Nephron (organoid): Measurements from ENCODE around the gene GSTT2.

ENCODE experiments used
- H3K27ac Mint-ChIP-seq, 3 experiments: 2 replicates each; pipeline ENCODE4 v1.8.0; 2020; ENCODE audit warnings: mixed read lengths in 3 of 3, mild to moderate bottlenecking in 2 of 3, moderate library complexity in 1 of 3
- H3K27me3 Mint-ChIP-seq: 2 replicates; pipeline ENCODE4 v1.8.0; 2021; ENCODE audit warnings: low read depth, mild to moderate bottlenecking, moderate library complexity, mixed read lengths
- H3K36me3 Mint-ChIP-seq: 2 replicates; pipeline ENCODE4 v1.8.0; 2020; ENCODE audit warnings: low read depth, mixed read lengths
- H3K4me1 Mint-ChIP-seq: 2 replicates; pipeline ENCODE4 v1.8.0; 2020; ENCODE audit warnings: mixed read lengths
- H3K4me3 Mint-ChIP-seq, 3 experiments: 2 replicates each; pipeline ENCODE4 v1.8.0; 2020; ENCODE audit warnings: mild to moderate bottlenecking in 3 of 3, mixed read lengths in 3 of 3, moderate library complexity in 2 of 3
- H3K9me3 Mint-ChIP-seq: 2 replicates; pipeline ENCODE4 v1.8.0; 2020; ENCODE audit warnings: mixed read lengths
- CTCF ChIP-seq, 3 experiments: fragments of 200-600 bp; sonication (generic); IDR thresholded peaks; one replicate each; pipeline ENCODE4 v1.5.0; 2021; ENCODE audit warnings: antibody characterized with exemption in 3 of 3; ENCODE audit not compliant: unreplicated experiment in 3 of 3

GSTT2 gene

GRCh38 chr22:24010018-24010391, 30.1 kb downstream of the GSTT2 start:
- no peaks in the 10 kb centered on the region for H3K36me3 Mint-ChIP-seq

GRCh38 chr22:24011735-24012068, 31.8 kb downstream of the GSTT2 start:
- H3K4me1 Mint-ChIP-seq: peaks cover 10% of the 10 kb centered on the region
- no peaks in the 10 kb centered on the region for H3K27me3 Mint-ChIP-seq
- peak overlapping the region; percentile 61 to 95 (median 65) for H3K27ac Mint-ChIP-seq
- H3K9me3 Mint-ChIP-seq: no peaks in the 10 kb centered on the region
- peaks cover 8% of the 10 kb centered on the region for H3K36me3 Mint-ChIP-seq
- peak overlapping the region; percentile 96 to 99 (median 98) for H3K4me3 Mint-ChIP-seq
- no peak for TF ChIP-seq CTCF (IDR thresholded peaks at IDR 0.05; ENCODE audit: unreplicated experiment in 3 of 3)

More at GRCh38 chr22:24010018-24010391, 30.1 kb downstream of the GSTT2 start:
- Mint-ChIP-seq H3K9me3 (no peaks in the 10 kb centered on the region), H3K4me1 (peaks cover 10% of the 10 kb centered on the region), H3K4me3 (peak overlapping the region; percentile 45 to 76 (median 75)), H3K27ac (no peak overlapping the region), H3K27me3 (no peaks in the 10 kb centered on the region)
- TF ChIP-seq CTCF (IDR thresholded peaks at IDR 0.05; ENCODE audit: unreplicated experiment in 3 of 3): no peak

GRCh38 chr22:24016156-24016555, 36.2 kb downstream of the GSTT2 start:
- H3K4me1 Mint-ChIP-seq: peaks cover 10% of the 10 kb centered on the region
- no peak overlapping the region for H3K27ac Mint-ChIP-seq
- H3K9me3 Mint-ChIP-seq: peaks cover 3% of the 10 kb centered on the region
- H3K36me3 Mint-ChIP-seq: peaks cover 22% of the 10 kb centered on the region
- no peak overlapping the region for H3K4me3 Mint-ChIP-seq
- H3K27me3 Mint-ChIP-seq: no peaks in the 10 kb centered on the region
- TF ChIP-seq CTCF (IDR thresholded peaks at IDR 0.05; ENCODE audit: unreplicated experiment in 3 of 3): no peak

GRCh38 chr22:24021304-24021703, 41.4 kb downstream of the GSTT2 start:
- no peak for TF ChIP-seq CTCF (IDR thresholded peaks at IDR 0.05; ENCODE audit: unreplicated experiment in 3 of 3)
- no peak overlapping the region for H3K27ac Mint-ChIP-seq
- peaks cover 51% of the 10 kb centered on the region for H3K36me3 Mint-ChIP-seq
- H3K9me3 Mint-ChIP-seq: peaks cover 22% of the 10 kb centered on the region
- no peaks in the 10 kb centered on the region for H3K27me3 Mint-ChIP-seq
- H3K4me1 Mint-ChIP-seq: no peaks in the 10 kb centered on the region
- H3K4me3 Mint-ChIP-seq: no peak overlapping the region

- Mint-ChIP-seq H3K36me3 (peaks cover 46% of the 10 kb centered on the region), H3K9me3 (peaks cover 22% of the 10 kb centered on the region), H3K4me3 (no peak overlapping the region), H3K4me1 (peaks cover 5% of the 10 kb centered on the region), H3K27me3 (no peaks in the 10 kb centered on the region), H3K27ac (no peak overlapping the region)
- TF ChIP-seq CTCF (IDR thresholded peaks at IDR 0.05; ENCODE audit: unreplicated experiment in 3 of 3): no peak
These were observed 43.4 kb downstream of the GSTT2 start for GRCh38 chr22:24023204-24023789.

GRCh38 chr22:24024354-24024753, 44.4 kb downstream of the GSTT2 start:
- peaks cover 22% of the 10 kb centered on the region for H3K9me3 Mint-ChIP-seq
- H3K4me3 Mint-ChIP-seq: no peak overlapping the region
- TF ChIP-seq CTCF (IDR thresholded peaks at IDR 0.05; ENCODE audit: unreplicated experiment in 3 of 3): no peak
- peaks cover 5% of the 10 kb centered on the region for H3K4me1 Mint-ChIP-seq
- H3K27ac Mint-ChIP-seq: no peak overlapping the region
- H3K27me3 Mint-ChIP-seq: no peaks in the 10 kb centered on the region
- peaks cover 43% of the 10 kb centered on the region for H3K36me3 Mint-ChIP-seq
